Left lung (tissue), 14 donors: Measurements from ENCODE around the gene PCDHA4. TPM values are rescaled to one million over a fixed set of nuclear protein-coding genes. Genes with fewer than 3 reads are reported as not detected.
A peak's percentile ranks its signal among the peaks of the same experiment; 100 is the strongest.

ENCODE experiments used
- ATAC-seq: fragments of 200-7000 bp; cut with Tn5 transposase; one replicate; pipeline ENCODE4 v1.9.1; 2020; ENCODE audit warnings: moderate library complexity
- DNase-seq, 4 donors: peaks; one replicate each; pipeline ENCODE4 v3.0.0-alpha.2; 2013 to 2020
- H3K27ac ChIP-seq, 2 donors: fragments of 200-600 bp; sonication (generic) in 1 of 2; one replicate each; pipeline versions ENCODE4 v1.5.0 to v1.8.0; 2020 to 2021
- H3K27me3 ChIP-seq, 2 donors: fragments of 200-600 bp; sonication (generic) in 1 of 2; one replicate each; pipeline versions ENCODE4 v1.5.0 to v1.8.0; 2020 to 2021
- H3K36me3 ChIP-seq, 2 donors: fragments of 200-600 bp; sonication (generic) in 1 of 2; one replicate each; pipeline versions ENCODE4 v1.5.0 to v1.8.0; 2020 to 2021
- H3K4me1 ChIP-seq, 2 donors: fragments of 200-600 bp; one replicate each; pipeline ENCODE4 v1.8.0; 2021
- H3K4me3 ChIP-seq, 2 donors: fragments of 200-600 bp; sonication (generic) in 1 of 2; one replicate each; pipeline versions ENCODE4 v1.5.0 to v1.8.0; 2020 to 2021; ENCODE audit warnings: mild to moderate bottlenecking in 1 of 2
- H3K9me3 ChIP-seq, 2 donors: fragments of 200-600 bp; sonication (generic) in 1 of 2; one replicate each; pipeline versions ENCODE4 v1.5.0 to v1.8.0; 2020 to 2021
- intact Hi-C, 2 donors: fragments of 100-400 bp; cut with DNase I; formaldehyde crosslinking; loops; one replicate each; pipeline versions ENCODE4 v1.11.2 to v1.14.2; 2022
- long read RNA-seq, 12 donors: library from polyadenylated mRNA in 2 of 12; unstranded in 2 of 12; transcript quantifications; one replicate each; pipeline ENCODE4 v2.0.0 and lab custom pipeline, GENCODE V29; 2019 to 2026
- polyA plus RNA-seq, 6 donors: library from polyadenylated mRNA; unstranded; fragments of 120-200 nt; gene quantifications; one replicate each; pipeline ENCODE4 v1.2.1, GENCODE V29; 2013; ENCODE audit not compliant: insufficient read length in 6 of 6
- total RNA-seq, 2 donors: library from RNA; stranded (reverse); fragmentation: NEBNext Ultra II Directional; extraction: Animal tissue kit (Norgen Biotek cat#: 25700); gene quantifications; one replicate each; pipeline ENCODE4 v1.2.1, GENCODE V29; 2021
- TF ChIP-seq, protein P1 (sequence below), 2 donors: fragments of 200-600 bp; sonication (generic) in 1 of 2; IDR thresholded peaks; one replicate each; pipeline versions ENCODE4 v1.5.0 to v1.8.0; 2021; ENCODE audit warnings: antibody characterized with exemption in 2 of 2
- donor health status: DM: no; HTN: yes; CAD: no.
- donor health status: DM: no; HTN: no; CAD: no.

The PCDHA4 gene
- total RNA-seq (under 1 TPM; 0.65 to 0.79 TPM), polyA plus RNA-seq (under 1 TPM; 0.20 to 0.70 (median 0.46) TPM)
- long read RNA-seq, donor 1, full-length matches to known transcripts = 2 of 2 reads
- long read RNA-seq, donor 1, partial matches to known transcripts = 0 of 2 reads
- long read RNA-seq, donor 1, other reads (novel, unspliced or antisense) = 0 of 2 reads
- long read RNA-seq, donor 2, full-length matches to known transcripts = 2 of 2 reads
- long read RNA-seq, donor 2, partial matches to known transcripts = 0 of 2 reads
- long read RNA-seq, donor 2, other reads (novel, unspliced or antisense) = 0 of 2 reads
- long read RNA-seq, donor 3 = 0 reads
- long read RNA-seq, donor 4 = 0 reads
- long read RNA-seq, donor 5, full-length matches to known transcripts = 1 of 1 reads
- long read RNA-seq, donor 5, partial matches to known transcripts = 0 of 1 reads
- long read RNA-seq, donor 5, other reads (novel, unspliced or antisense) = 0 of 1 reads
- long read RNA-seq, donor 6, full-length matches to known transcripts = 1 of 1 reads
- long read RNA-seq, donor 6, partial matches to known transcripts = 0 of 1 reads
- long read RNA-seq, donor 6, other reads (novel, unspliced or antisense) = 0 of 1 reads
- long read RNA-seq, donor 7, full-length matches to known transcripts = 1 of 1 reads
- long read RNA-seq, donor 7, partial matches to known transcripts = 0 of 1 reads
- long read RNA-seq, donor 7, other reads (novel, unspliced or antisense) = 0 of 1 reads
- long read RNA-seq, donor 8 = 0 reads
- long read RNA-seq, donor 9 = 0 reads
- long read RNA-seq, donor 10 = 0 reads
- long read RNA-seq, donor 11, full-length matches to known transcripts = 19 of 19 reads
- long read RNA-seq, donor 11, partial matches to known transcripts = 0 of 19 reads
- long read RNA-seq, donor 11, other reads (novel, unspliced or antisense) = 0 of 19 reads
- long read RNA-seq, donor 12, full-length matches to known transcripts = 1 of 1 reads
- long read RNA-seq, donor 12, partial matches to known transcripts = 0 of 1 reads
- long read RNA-seq, donor 12, other reads (novel, unspliced or antisense) = 0 of 1 reads

DNA sequence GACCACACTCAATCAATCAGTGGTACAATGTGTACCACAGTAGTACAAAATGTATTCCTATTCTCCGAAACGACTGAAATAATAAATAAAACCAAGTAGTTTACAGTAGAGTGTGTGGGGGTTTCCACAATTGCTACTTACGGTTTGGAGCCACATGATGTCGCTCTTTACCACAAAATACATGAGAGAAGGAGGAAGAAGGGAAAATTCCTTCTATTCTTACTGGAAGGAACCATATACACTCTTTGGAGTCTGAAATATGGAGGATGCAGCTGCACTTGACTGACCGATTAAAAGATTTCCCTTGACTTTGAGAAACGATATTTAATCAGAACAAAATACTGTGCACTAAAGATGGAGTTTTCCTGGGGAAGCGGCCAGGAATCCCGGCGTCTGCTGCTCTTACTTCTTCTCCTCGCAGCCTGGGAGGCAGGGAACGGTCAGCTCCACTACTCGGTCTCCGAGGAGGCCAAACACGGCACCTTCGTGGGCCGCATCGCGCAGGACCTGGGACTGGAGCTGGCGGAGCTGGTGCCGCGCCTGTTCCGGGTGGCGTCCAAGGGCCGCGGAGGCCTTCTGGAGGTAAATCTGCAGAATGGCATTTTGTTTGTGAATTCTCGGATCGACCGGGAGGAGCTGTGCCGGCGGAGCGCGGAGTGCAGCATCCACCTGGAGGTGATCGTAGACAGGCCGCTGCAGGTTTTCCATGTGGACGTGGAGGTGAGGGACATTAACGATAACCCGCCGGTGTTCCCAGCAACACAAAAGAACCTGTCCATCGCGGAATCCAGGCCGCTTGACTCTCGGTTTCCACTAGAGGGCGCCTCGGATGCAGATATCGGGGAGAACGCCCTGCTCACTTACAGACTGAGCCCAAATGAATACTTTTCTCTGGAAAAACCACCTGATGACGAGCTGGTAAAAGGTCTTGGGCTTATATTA lies at the start of gene PCDHA4:
TSS of gene PCDHA4 (plus strand) at position 235 of the 942 bp plus-strand sequence.
- H3K27ac ChIP-seq = no peak within 1 kb of the TSS
- no peaks in the 10 kb centered on the region for H3K4me1 ChIP-seq
- no peaks in the 10 kb centered on the region for H3K36me3 ChIP-seq
- TF ChIP-seq, protein P1, sequence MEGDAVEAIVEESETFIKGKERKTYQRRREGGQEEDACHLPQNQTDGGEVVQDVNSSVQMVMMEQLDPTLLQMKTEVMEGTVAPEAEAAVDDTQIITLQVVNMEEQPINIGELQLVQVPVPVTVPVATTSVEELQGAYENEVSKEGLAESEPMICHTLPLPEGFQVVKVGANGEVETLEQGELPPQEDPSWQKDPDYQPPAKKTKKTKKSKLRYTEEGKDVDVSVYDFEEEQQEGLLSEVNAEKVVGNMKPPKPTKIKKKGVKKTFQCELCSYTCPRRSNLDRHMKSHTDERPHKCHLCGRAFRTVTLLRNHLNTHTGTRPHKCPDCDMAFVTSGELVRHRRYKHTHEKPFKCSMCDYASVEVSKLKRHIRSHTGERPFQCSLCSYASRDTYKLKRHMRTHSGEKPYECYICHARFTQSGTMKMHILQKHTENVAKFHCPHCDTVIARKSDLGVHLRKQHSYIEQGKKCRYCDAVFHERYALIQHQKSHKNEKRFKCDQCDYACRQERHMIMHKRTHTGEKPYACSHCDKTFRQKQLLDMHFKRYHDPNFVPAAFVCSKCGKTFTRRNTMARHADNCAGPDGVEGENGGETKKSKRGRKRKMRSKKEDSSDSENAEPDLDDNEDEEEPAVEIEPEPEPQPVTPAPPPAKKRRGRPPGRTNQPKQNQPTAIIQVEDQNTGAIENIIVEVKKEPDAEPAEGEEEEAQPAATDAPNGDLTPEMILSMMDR (IDR thresholded peaks at IDR 0.05) = peak; percentile 21 to 28
- H3K9me3 ChIP-seq = peaks cover 0 to 67% of the 10 kb centered on the region in 2 donors
- intact Hi-C loops = no loop called here
- ATAC-seq (peak; percentile 71), DNase-seq (no peak)
- H3K27me3 ChIP-seq = peaks cover 0 to 36% of the 10 kb centered on the region in 2 donors
- H3K4me3 ChIP-seq = no peak within 1 kb of the TSS

DNA sequence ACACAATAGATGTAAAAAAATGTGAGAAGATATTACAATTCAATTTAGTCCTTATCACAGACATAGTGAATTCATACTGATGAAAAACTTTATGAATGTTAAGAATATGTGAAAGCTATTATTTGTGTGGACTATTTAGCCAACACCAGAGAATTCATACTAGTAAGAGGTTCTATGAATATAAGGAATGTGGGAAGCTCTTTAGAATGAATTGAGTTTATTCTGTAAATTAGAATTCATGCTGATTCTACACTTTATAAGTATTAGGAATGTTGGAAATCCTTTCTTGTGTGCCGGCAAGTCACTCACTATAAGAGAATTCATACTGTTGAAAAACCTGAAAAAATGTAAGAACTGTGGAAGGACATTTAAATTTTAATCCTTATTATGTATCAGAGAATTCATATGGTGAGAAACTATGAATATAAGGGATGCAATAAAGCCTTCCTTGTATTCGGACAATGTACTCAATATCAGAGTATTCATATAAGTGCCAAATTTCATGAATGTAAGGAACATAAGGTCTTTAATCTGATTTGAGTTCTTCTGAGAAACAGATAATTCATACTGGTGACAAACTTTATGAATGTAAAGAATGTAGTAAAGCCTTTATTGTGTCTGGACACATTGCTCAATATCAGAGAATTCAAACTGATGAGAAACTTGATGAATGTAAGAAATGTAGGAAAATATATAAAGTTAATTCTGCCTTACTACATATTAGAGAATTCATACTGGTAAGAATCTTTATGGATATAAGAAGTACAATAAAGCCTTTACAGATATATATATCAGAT lies 42.5 kb upstream of the PCDHA4 start:
- ATAC-seq (no peak), DNase-seq (no peak)
- peaks cover 6 to 99% of the 10 kb centered on the region in 2 donors for H3K9me3 ChIP-seq
- H3K27ac ChIP-seq = no peak overlapping the region
- H3K36me3 ChIP-seq = no peaks in the 10 kb centered on the region
- TF ChIP-seq, protein P1 (IDR thresholded peaks at IDR 0.05) = no peak
- H3K27me3 ChIP-seq = no peaks in the 10 kb centered on the region
- intact Hi-C loops = no loop called here
- H3K4me3 ChIP-seq = no peak overlapping the region
- H3K4me1 ChIP-seq = no peaks in the 10 kb centered on the region

DNA sequence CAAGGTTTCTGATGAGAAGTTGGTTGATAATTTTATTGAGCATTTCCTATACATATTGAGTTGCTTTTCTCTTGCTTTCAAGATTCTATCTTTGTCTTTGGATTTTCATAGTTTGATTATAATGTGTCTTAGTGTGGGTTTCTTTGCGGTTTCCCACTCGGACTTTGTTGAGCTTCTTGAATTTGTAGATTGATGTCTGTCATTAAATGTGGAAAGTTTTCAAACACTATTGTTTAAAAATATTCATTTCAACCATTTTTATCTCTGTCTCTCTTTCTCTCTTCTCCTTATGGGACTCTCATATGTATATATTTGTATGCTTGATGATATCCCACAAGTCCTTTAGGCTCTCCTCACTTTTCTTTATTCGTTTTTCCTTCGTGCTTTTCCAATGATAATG lies 39.4 kb upstream of the PCDHA4 start:
- H3K36me3 ChIP-seq = no peaks in the 10 kb centered on the region
- H3K9me3 ChIP-seq = peaks cover 6 to 100% of the 10 kb centered on the region in 2 donors
- TF ChIP-seq, protein P1 (IDR thresholded peaks at IDR 0.05) = no peak
- ATAC-seq (no peak), DNase-seq (no peak)
- H3K27me3 ChIP-seq = no peaks in the 10 kb centered on the region
- no peak overlapping the region for H3K27ac ChIP-seq
- no peaks in the 10 kb centered on the region for H3K4me1 ChIP-seq
- intact Hi-C loops = no loop called here
- no peak overlapping the region for H3K4me3 ChIP-seq

DNA sequence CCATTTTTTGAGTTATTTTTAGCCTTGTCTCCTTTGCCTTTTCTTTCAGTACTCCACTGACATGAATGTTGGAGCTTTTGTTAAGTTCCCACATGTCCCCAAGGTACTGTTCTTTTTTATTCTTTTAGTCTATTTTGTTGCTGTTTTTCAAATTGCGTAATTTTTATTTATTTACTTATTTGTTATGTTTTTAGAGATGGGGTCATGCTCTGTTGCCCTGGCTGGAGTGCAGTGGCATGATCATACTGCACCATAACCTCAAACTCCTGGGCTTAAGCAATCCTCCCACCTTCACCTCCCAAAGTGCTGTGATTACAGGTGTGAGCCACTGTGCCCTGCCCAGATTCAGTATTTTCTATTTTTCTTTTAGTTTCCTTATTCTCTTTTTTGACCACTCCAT lies 26.4 kb upstream of the PCDHA4 start:
- Histone ChIP-seq H3K27me3 (peaks cover 0 to 6% of the 10 kb centered on the region in 2 donors), H3K9me3 (peaks cover 0 to 98% of the 10 kb centered on the region in 2 donors), H3K4me3 (no peak overlapping the region), H3K36me3 (no peaks in the 10 kb centered on the region), H3K4me1 (no peaks in the 10 kb centered on the region), H3K27ac (no peak overlapping the region)
- DNase-seq (no peak), ATAC-seq (no peak)
- intact Hi-C loops = no loop called here
- TF ChIP-seq, protein P1 (IDR thresholded peaks at IDR 0.05) = no peak
